CD4-positive, alpha-beta T cell treated with Interferon alpha-2 for 1 hour (primary cell): Measurements from ENCODE around the gene NEK8.
A peak's percentile ranks its signal among the peaks of the same experiment; 100 is the strongest.

ENCODE experiments used
- DNase-seq, 2 donors: peaks; one replicate each; pipeline ENCODE4 v3.0.0-alpha.2; 2020 to 2022

The NEK8 gene

DNA sequence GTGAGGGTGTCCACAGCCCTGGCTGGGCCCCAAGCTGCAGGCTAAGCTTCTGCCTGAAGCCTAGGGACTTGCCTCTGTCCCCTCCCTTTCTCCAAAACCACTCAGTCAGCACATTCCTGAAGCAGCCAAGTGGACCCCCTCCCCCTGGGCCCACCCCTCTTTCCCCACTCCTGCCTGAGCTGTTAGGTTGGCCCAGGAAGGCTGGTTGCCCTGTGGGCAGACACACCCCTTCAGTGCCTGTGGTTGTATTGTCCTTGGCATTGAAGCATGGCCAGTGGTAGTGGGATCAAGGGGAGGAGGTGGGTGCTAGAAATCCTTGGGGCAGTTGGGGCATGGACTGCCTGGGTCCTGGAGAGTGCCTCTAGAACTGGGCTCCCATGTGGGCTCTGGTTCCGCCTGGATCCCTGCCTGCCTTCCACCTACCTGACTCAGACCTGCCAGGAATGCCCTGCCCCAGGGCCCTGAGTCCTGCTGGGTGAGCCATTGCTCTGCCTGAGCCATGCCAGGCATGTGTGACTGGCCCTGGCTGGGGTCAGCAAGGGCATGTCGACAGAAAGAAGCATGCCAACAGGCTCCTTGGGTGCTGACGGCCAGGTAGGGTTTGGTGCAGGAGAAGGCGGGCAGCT is 17.3 kb downstream of the NEK8 start:
- no peak for DNase-seq

DNA sequence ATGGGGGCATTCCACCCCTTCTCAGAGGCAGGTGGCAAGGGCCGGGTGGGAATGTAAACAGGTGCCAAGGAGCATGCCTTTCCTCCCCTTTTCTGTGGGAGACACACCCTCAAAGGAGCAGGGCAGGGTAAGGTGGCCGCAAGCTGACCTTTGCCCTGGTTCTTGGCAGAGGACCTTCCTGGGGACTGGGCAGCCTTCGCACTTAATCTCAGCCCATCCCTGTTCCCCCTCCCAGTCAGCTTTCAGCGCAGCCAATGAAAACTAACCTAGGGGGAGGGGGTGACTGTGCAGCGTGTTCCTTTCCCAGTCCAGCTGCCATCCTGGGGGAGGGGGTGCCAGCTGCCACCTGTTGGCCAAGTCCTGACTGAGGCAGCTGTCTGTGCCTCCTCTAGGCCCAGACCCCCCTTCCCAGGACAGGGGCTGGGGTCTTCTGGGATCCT is 18.0 kb downstream of the NEK8 start:
- DNase-seq, result no peak

DNA sequence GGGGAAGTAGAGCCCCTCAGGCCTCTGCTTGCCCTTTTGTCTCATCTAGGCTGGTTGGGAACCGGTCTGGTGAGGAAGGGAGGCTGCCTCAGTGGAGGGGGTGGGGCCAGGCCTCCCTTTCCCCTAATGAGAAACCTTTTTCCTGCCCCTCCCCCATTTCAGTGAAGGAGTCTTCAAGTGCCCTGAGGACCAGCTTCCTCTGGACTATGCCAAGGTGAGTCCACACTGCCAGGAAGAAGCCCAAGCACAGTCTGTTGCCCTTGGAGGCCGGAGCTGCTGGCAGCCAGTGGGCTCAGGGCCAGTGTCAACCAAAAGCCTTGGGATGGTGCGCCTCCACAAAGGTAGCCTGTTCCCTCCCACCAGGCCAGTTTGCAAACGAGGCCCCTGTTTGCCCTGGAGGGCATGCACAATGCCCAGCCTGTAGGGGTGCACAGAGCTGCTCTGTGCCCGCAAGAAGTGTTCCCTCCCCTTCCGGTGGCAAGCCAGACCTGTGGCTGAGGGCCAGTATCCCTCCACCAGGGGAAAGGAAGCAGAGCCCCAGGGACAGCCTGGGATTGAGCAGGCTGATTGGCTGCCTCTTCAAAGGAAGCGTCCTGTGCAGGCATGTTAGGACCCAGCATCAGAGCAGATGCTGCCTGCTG is 18.6 kb downstream of the NEK8 start:
- DNase-seq, result no peak

DNA sequence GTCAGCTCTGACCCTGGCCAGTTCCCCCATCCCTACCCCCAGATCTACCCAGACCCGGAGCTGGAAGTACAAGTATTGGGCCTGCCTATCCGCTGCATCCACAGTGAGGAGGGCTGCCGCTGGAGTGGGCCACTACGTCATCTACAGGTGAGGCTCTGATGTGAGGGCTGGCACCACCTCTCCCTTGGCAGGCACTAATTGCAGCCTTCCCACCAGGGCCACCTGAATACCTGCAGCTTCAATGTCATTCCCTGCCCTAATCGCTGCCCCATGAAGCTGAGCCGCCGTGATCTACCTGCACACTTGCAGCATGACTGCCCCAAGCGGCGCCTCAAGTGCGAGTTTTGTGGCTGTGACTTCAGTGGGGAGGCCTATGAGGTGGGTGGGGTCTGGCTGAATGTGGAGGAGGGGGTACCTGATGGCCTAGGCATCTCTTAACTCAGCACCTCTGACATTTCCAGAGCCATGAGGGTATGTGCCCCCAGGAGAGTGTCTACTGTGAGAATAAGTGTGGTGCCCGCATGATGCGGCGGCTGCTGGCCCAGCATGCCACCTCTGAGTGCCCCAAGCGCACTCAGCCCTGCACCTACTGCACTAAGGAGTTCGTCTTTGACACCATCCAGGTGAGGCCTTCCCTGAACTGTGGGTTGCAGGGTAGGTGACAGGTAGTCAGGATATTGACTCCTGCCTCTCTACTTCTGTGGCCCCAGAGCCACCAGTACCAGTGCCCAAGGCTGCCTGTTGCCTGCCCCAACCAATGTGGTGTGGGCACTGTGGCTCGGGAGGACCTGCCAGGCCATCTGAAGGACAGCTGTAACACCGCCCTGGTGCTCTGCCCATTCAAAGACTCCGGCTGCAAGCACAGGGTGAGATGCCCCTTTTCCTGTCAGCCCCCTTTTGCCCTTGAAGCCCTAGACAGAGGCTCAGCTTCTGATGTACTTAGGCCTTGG is 19.5 kb downstream of the NEK8 start:
- DNase-seq, result no peak

DNA sequence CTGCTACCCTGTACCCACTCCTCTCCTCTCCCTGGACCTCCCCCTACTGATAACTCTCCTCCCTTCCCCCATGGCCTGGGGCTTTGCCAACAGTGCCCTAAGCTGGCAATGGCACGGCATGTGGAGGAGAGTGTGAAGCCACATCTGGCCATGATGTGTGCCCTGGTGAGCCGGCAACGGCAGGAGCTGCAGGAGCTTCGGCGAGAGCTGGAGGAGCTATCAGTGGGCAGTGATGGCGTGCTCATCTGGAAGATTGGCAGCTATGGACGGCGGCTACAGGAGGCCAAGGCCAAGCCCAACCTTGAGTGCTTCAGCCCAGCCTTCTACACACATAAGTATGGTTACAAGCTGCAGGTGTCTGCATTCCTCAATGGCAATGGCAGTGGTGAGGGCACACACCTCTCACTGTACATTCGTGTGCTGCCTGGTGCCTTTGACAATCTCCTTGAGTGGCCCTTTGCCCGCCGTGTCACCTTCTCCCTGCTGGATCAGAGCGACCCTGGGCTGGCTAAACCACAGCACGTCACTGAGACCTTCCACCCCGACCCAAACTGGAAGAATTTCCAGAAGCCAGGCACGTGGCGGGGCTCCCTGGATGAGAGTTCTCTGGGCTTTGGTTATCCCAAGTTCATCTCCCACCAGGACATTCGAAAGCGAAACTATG is 20.4 kb downstream of the NEK8 start:
- DNase-seq, result no peak

DNA sequence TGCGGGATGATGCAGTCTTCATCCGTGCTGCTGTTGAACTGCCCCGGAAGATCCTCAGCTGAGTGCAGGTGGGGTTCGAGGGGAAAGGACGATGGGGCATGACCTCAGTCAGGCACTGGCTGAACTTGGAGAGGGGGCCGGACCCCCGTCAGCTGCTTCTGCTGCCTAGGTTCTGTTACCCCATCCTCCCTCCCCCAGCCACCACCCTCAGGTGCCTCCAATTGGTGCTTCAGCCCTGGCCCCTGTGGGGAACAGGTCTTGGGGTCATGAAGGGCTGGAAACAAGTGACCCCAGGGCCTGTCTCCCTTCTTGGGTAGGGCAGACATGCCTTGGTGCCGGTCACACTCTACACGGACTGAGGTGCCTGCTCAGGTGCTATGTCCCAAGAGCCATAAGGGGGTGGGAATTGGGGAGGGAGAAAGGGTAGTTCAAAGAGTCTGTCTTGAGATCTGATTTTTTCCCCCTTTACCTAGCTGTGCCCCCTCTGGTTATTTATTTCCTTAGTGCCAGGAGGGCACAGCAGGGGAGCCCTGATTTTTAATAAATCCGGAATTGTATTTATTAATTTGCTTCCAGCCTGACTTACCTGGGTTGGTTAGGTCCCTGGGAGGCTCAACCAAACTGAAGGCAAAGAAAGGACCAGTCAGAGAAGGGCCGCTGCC is 21.1 kb downstream of the NEK8 start:
- no peak for DNase-seq

DNA sequence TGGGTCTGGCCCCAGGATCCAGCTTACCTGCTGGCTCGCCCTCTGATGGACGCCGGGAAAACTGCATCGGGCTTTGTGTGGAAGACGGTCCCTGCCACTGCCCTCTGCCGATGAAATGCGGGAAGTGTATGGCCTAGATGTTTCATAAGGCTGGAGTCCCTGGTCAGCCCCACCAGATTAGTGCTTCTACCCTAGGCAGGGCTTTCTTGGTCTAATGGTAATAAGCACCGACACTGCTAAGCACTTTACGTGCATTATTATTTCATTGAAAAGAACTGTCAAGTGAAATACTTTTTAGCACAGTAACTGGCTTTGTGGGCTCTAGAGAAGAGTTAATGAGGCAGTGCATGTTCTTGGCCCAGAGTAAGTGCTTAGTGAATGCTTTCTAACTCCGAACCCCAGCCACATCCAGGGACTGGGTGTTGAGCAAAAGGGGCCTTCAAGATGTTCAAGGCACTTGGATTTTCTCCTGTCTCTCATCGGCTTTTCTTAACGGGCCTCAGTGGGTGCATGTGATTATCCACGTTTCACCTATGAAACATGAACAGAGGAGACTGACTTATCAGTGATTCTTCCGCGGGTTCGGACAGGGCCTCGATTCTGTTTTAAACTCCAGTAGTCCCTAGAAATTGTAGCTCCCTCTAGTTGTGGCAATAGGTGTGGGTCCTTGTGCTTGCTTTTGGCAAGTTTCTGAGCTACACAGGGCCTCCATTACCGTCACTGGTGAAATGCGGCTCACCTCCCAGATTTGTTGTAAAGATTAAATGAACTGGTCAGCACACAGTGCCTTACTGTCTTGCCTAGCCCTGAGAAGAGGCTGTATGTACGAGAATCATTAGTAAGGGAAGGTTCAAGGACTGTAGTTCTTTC is 21.8 kb downstream of the NEK8 start:
- DNase-seq, result peak; percentile 89 to 92

DNA sequence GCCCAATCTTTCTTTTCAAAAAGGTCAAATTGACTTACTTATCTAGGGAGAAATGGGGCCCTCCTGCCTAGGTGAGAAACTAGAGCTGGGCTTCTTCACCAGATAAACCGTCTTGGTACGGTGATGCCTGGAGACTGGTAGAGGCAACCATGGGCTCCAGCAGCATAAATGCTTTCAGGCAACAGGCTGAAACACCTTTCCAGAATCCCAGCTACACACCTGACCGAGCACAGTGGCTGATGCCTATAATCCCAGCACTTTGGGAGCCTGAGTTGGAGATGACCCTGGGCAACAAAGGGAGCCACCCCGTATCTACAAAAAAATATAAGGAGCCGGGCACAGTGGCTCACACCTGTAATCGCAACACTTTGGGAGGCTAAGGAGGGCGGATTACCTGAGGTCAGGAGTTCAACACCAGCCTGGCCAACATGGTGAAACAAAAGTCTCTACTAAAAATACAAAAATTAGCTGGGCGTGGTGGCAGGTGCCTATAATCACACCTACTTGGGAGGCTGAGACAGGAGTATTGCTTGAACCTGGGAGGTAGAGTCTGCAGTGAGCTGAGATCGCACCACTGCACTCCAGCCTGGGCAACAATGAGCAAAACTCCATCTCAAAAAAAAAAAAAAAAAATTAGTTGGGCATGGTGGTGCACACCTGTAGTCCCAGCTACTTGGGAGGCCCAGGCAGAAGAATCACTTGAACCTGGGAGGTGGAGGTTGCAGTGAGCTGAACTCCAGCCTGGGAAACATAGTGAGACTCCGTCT is 23.2 kb downstream of the NEK8 start:
- DNase-seq, result no peak

DNA sequence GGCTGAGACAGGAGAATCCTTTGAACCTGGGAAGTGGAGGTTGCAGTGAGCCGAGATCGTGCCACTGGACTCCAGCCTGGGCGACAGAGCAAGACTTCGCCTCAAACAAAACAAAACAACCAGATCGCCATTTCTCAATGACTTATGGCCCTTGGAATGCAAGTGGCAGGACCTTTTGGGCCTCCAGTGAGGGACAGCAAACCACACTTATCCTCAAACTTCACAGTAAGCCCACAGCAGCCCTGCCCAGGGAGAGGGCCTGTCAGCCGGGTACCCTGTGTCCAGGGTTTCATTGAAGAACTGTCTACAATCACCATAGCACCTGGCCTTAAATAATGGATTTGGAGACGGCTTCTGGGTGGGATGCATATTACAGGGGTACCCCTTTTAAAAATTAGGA is 26.9 kb downstream of the NEK8 start:
- no peak for DNase-seq

DNA sequence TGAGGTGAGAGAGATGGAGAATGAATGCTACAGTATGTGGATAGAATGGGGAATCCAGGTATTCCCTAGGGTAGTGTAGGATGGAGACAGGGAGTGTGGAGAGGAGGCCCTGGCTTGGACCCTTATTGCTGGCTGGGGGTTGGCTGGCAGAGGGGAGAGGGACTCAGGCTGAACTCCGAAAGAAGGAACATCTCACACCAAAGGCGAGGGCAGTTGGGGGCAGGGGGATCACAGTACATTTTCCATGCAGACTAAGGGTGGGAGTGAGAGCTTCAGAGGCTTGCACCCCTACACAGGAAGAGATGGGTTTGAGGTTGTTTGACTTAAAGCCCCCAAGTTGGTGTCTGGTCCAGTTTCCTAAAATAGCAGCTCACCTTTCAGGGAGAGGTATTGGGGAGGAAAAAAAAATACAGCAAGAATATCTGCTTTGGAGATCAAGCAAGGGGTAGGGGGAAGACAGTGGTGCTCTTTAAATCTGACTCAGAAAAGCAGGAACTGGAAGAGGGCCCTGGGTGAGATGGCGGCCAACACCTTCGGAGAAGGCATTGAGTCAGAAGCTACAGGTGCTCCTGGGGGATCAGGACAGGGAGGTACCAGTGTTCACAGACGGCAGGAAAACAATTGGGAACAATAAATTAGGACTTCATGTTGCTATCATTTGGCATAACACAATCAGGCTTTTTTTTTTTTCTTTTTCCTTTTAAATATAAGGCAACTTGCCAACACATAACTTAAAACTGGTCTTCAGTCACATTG is 27.6 kb downstream of the NEK8 start:
- DNase-seq, result no peak

DNA sequence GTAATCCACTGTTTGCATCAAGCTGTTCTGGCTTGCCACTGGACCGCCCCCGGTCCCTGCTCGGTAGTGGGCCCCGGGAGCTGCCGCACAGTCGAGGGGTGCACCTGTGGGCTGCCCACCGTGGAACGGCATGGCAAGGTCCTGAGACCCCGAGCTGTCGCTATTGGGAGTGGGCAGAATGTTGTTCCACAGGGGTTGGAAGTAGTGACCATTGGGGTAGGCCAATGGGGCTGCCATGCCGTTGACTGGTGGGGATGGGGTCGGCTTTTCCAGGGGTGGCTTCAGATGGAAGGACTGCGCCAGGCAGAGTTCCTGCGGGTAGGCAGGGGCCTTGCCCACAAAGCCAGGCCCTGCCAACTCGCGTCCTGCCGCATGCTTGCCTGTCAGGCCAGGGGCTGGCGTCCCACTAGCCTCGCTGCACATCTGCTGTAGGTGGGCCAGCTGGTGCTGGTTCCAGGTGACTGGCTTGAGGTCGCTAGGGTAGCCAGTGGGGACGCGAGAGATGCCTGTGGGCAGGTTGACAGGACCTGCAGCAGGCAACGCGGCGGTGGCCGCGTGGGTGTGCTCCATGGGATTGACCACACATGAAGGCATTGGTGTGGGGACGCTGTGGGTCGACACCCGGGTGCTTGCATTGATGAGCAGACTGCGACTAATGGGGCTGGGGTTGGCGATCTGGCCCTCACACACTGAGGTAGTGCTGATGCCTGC is 30.0 kb downstream of the NEK8 start:
- DNase-seq, result no peak

DNA sequence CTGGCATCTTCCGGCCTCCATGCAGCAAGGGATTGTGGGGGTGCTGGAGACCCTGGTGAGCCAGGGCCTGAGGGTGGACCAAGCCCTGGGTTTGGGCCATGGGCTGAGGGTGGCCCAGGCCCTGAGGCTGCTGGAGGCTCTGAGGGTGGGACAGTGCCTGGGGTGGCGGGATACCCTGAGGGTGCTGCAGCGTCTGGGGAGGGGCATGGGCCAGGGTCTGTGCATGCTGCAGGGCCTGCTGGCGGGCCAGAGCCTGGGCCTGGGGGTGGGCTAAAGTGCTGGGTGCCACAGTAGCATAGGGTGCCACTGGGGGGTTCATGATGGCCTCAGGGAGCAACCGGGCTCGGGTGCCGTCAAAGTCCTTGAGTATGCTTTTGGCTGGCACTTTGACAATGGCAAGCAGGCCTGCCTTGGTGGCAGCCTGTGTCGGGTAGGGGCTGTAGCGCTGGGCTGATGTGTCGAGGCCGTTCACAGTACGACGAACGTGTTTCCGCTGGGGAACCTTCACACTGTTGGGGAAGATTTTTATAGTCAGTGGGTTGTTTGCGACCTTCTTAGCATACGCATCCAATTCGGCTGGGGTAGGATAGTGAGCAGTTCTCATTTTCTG is 30.8 kb downstream of the NEK8 start:
- no peak for DNase-seq

DNA sequence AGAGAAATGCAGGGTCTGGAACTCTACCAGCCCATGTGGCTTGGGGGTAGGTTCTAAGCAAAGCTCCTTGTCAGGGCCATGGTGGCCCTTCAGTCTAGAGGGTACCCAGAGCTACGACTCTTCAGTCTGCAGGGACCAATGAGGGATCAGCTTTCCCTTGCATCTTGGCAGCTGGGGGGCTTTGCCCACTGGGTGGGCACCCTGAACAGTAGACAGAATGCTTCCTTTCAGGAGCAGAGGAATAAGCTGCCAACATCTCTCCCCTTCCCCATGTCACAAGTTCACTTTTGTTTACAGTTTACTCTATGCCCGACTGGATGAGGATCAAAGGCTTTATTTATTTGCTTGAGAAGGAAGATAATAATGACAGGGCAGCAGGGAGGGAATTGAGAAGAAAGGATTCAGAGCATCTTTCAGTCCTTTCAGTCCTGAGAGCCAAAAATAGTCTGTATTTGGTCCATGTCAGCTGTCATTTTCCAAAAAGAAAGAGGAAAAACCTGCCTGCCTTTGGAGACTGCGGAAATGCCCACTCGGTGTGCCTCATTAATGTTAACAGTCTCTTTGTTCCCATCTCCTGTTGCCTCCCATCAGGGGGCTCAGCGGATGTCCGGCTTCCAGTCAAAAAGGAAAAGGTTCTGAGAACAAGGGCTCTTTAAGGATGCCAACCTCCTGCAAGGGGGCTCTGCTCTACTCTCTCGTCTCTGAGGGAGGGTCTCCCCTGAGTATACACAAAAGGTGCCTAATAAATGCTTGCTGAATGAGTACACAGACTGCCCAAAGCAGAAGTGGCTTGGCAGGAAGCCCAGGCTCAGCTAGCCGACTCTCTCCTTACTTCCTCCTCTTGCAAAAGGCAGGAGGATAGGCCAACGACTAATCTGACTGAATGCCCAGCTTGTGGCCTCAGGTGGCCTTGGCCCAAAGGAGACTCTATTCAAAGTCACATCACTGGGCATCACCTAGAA is 32.3 kb downstream of the NEK8 start:
- no peak for DNase-seq

DNA sequence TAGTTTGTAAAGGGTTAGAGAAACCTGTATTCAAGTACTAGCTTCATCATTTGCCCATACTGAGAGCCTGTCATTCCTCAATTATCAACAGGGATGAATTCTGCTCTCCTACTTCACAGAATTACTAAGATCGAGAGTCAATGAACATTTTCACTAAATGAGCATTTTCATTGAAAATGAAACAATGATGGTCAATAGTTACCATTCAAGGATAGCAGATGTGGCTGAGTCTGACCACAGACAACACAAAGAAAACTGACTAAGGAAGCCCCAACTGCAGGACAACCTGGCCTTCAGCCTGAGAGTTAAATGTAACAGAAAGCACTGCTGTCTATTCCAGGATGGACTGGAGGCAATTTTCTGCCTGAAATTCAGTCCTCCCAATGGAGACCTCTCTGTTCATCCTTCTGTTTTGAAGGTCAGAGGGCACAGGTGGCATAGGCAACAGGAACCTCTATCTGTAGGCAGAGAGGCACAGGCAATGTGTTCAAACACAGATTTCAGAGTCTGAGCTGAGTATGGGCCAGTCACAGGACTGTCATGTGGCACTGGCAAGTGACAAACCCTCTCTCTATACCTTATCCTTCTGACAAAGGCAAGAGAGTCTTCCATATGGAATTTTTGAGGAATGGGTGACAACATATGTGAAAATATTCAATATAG is 34.7 kb downstream of the NEK8 start:
- no peak for DNase-seq

DNA sequence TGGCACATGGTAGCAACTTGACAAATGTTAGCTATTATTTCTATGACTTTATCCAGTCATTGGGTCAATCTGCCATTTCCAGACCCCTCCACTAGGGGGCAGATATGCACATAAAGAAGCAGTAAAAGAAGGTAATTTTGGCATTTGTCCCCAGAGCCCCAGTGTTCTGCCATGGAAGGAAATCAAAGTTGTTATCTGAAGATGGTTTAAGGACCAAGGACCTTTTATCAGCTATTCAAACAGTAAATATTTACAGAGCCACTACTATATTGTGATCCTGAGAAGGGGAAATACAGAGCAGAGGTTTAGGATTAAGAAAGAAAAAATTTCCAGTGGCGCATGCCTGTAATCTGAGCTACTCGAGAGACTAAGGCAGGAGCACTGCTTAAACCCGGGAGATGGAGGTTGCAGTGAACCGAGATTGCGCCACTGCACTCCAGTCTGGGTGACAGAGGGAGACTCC is 35.2 kb downstream of the NEK8 start:
- DNase-seq, result peak; percentile 72 to 86

DNA sequence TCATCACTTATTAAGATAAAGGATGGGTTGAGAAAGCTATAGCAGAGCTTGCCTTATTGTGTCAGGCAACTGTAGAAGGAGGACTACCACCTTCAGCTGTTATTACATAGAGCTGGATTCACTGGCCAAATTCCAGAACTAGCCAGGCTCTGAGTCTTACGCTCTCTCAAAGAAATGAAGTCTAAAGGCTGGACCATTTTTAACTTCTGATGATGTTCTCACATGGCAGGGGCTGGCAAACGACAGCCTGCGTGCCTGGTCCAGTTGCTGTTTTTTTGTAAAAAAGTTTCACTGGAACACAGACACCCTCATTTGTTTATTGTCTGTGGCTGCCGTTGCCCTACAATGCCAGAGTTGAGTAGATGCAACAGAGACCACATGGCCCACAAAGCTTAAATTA is 36.5 kb downstream of the NEK8 start:
- no peak for DNase-seq

DNA sequence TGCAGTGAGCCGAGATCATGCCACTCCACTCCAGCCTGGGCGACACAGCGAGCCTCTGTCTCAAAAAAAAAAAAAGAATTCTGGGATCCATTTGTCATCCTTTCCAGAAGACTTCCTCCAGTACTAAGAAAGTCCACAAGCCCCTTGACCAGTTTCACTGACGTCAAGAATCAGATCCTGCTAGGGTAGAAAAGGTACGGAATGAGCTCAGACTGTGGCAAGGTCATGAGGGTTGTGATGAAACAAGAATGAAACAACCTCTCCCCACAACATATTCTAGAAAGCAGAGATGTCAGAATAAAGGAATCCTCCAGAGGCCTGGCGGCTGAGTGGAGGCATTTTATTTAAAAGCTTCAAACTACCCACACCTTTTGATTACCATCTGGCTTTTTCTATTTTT is 45.1 kb downstream of the NEK8 start:
- no peak for DNase-seq
